Measurements from ENCODE around the gene F13B.

The F13B gene

GRCh38 chr1:197029749-197030148 is 37.3 kb downstream of the F13B start:
- Histone ChIP-seq H3K27me3 (ENCODE audit: low read depth, low read length) (no peaks in the 10 kb centered on the region), H3K27ac (ENCODE audit: low read length) (no peak overlapping the region), H2AFZ (ENCODE audit: low read depth, low read length) (no peak overlapping the region), H4K20me1 (ENCODE audit: insufficient read depth, low read length) (no peaks in the 10 kb centered on the region), H3K4me1 (ENCODE audit: low read length) (no peaks in the 10 kb centered on the region), H3K79me2 (ENCODE audit: low read length) (no peaks in the 10 kb centered on the region), H3K4me2 (ENCODE audit: low read length) (no peak overlapping the region), H3K36me3 (replicated peaks; ENCODE audit: low read depth, low read length) (no peaks in the 10 kb centered on the region), H3K9ac (ENCODE audit: low read length) (no peak overlapping the region), H3K4me3 (ENCODE audit: low read length) (no peak overlapping the region), H3K9me3 (ENCODE audit: insufficient read depth, low read length) (no peaks in the 10 kb centered on the region)
- TF ChIP-seq, protein P1, sequence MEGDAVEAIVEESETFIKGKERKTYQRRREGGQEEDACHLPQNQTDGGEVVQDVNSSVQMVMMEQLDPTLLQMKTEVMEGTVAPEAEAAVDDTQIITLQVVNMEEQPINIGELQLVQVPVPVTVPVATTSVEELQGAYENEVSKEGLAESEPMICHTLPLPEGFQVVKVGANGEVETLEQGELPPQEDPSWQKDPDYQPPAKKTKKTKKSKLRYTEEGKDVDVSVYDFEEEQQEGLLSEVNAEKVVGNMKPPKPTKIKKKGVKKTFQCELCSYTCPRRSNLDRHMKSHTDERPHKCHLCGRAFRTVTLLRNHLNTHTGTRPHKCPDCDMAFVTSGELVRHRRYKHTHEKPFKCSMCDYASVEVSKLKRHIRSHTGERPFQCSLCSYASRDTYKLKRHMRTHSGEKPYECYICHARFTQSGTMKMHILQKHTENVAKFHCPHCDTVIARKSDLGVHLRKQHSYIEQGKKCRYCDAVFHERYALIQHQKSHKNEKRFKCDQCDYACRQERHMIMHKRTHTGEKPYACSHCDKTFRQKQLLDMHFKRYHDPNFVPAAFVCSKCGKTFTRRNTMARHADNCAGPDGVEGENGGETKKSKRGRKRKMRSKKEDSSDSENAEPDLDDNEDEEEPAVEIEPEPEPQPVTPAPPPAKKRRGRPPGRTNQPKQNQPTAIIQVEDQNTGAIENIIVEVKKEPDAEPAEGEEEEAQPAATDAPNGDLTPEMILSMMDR (IDR thresholded peaks at IDR 0.05; ENCODE audit: low read depth, low read length), result no peak
- no peak for TF ChIP-seq EZH2phosphoT487 (IDR thresholded peaks at IDR 0.05; ENCODE audit: low read depth)

DNA sequence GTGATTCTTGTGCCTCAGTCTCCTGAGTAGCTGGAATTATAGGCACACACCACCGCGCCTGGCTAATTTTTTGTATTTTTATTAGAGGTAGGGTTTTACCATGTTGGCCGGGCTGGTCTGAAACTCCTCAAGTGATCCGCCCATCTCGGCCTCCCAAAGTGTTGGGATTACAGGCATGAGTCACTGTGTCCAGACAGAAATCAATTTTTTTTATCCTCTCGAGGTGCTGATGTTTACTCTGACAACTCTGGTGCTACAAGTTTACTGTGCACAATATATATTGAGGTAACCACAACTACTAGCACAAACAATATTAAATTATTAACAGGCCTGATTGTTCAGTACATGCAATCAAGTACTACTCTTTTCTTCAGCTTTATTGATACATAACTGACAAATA is 39.7 kb downstream of the F13B start:
- Histone ChIP-seq H3K4me1 (ENCODE audit: low read length) (no peaks in the 10 kb centered on the region), H3K9ac (ENCODE audit: low read length) (no peak overlapping the region), H4K20me1 (ENCODE audit: insufficient read depth, low read length) (no peaks in the 10 kb centered on the region), H3K9me3 (ENCODE audit: insufficient read depth, low read length) (no peaks in the 10 kb centered on the region), H3K4me2 (ENCODE audit: low read length) (no peak overlapping the region), H2AFZ (ENCODE audit: low read depth, low read length) (no peak overlapping the region), H3K27me3 (ENCODE audit: low read depth, low read length) (no peaks in the 10 kb centered on the region), H3K79me2 (ENCODE audit: low read length) (no peaks in the 10 kb centered on the region), H3K36me3 (replicated peaks; ENCODE audit: low read depth, low read length) (no peaks in the 10 kb centered on the region), H3K27ac (ENCODE audit: low read length) (no peak overlapping the region), H3K4me3 (ENCODE audit: low read length) (no peak overlapping the region)
- TF ChIP-seq, protein P1 (IDR thresholded peaks at IDR 0.05; ENCODE audit: low read depth, low read length), result no peak
- no peak for TF ChIP-seq EZH2phosphoT487 (IDR thresholded peaks at IDR 0.05; ENCODE audit: low read depth)

- TF ChIP-seq, protein P1 (IDR thresholded peaks at IDR 0.05; ENCODE audit: low read depth, low read length), result no peak
- TF ChIP-seq EZH2phosphoT487 (IDR thresholded peaks at IDR 0.05; ENCODE audit: low read depth), result no peak
- no peak overlapping the region for H2AFZ ChIP-seq (ENCODE audit: low read depth, low read length)
Observed at GRCh38 chr1:197024460-197024859, 42.6 kb downstream of the F13B start.

DNA sequence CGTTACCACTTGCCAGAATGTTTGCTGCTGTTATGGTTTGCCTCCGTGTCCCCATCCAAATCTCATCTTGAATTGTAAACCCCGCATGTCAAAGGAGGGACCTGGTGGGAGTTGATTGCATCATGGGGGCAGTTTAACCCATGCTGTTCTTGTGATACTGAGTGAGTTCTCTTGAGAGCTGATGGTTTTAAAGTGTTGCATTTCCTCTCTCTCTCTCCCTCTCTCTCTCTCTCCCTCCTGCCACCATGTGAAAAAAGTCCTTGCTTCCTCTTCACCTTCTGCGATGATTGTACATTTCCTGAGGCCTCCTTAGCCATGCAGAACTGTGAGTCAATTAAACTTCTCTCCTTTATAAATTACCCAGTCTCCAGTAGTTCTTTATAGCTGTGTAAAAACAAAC is 45.3 kb downstream of the F13B start:
- H3K4me1 ChIP-seq (ENCODE audit: low read length), result no peaks in the 10 kb centered on the region
- H3K36me3 ChIP-seq (replicated peaks; ENCODE audit: low read depth, low read length), result no peaks in the 10 kb centered on the region
- H3K79me2 ChIP-seq (ENCODE audit: low read length), result no peaks in the 10 kb centered on the region
- no peak overlapping the region for H3K9ac ChIP-seq (ENCODE audit: low read length)
- no peaks in the 10 kb centered on the region for H3K9me3 ChIP-seq (ENCODE audit: insufficient read depth, low read length)
- no peak overlapping the region for H3K4me3 ChIP-seq (ENCODE audit: low read length)
- no peak for TF ChIP-seq EZH2phosphoT487 (IDR thresholded peaks at IDR 0.05; ENCODE audit: low read depth)
- TF ChIP-seq, protein P1 (IDR thresholded peaks at IDR 0.05; ENCODE audit: low read depth, low read length), result no peak
- H4K20me1 ChIP-seq (ENCODE audit: insufficient read depth, low read length), result no peaks in the 10 kb centered on the region
- H2AFZ ChIP-seq (ENCODE audit: low read depth, low read length), result no peak overlapping the region
- no peaks in the 10 kb centered on the region for H3K27me3 ChIP-seq (ENCODE audit: low read depth, low read length)
- no peak overlapping the region for H3K27ac ChIP-seq (ENCODE audit: low read length)
- H3K4me2 ChIP-seq (ENCODE audit: low read length), result no peak overlapping the region

More at GRCh38 chr1:197024460-197024859, 42.6 kb downstream of the F13B start:
- Histone ChIP-seq H3K27ac (ENCODE audit: low read length) (no peak overlapping the region), H4K20me1 (ENCODE audit: insufficient read depth, low read length) (no peaks in the 10 kb centered on the region), H3K4me1 (ENCODE audit: low read length) (no peaks in the 10 kb centered on the region), H3K9ac (ENCODE audit: low read length) (no peak overlapping the region), H3K4me3 (ENCODE audit: low read length) (no peak overlapping the region), H3K79me2 (ENCODE audit: low read length) (no peaks in the 10 kb centered on the region), H3K4me2 (ENCODE audit: low read length) (no peak overlapping the region), H3K9me3 (ENCODE audit: insufficient read depth, low read length) (no peaks in the 10 kb centered on the region), H3K36me3 (replicated peaks; ENCODE audit: low read depth, low read length) (no peaks in the 10 kb centered on the region), H3K27me3 (ENCODE audit: low read depth, low read length) (no peaks in the 10 kb centered on the region)
